ENCODE results near the gene DNM3. TPM values are rescaled to one million over a fixed set of nuclear protein-coding genes. Genes with fewer than 3 reads are reported as not detected.

Gene DNM3
- total and polyA plus RNA-seq, 2 experiments from 2014 or later = 5.2 to 12.2 TPM

- TF ChIP-seq REST (IDR thresholded peaks at IDR 0.05; ENCODE audit: unreplicated experiment) (no peak), CTCF (conservative IDR thresholded peaks at IDR 0.05; ENCODE audit: low read depth in 2 of 2) (no peak), EZH2phosphoT487 (IDR thresholded peaks at IDR 0.05; ENCODE audit: unreplicated experiment) (no peak), ZNF114 (CRISPR knock-in tag; IDR thresholded peaks at IDR 0.05) (no peak), STAT1 (IDR thresholded peaks at IDR 0.05; ENCODE audit: unreplicated experiment) (no peak), NANOG (IDR thresholded peaks at IDR 0.05; ENCODE audit: borderline replicate concordance) (no peak)
Measured at GRCh38 chr1:171943973-171944561, 102.8 kb downstream of the DNM3 start (continued).

GRCh38 chr1:171948511-171948910, 107.2 kb downstream of the DNM3 start:
- Mint-ChIP-seq H3K4me1 (peaks cover 41% of the 10 kb centered on the region), H3K27ac (no peak overlapping the region), H3K36me3 (ENCODE audit: low read depth) (peaks cover 16% of the 10 kb centered on the region; the same call in 2 of the 3 replicates), H3K27me3 (ENCODE audit: insufficient read depth, low read depth, poor library complexity) (peaks cover 2% of the 10 kb centered on the region), H3K4me3 (no peak overlapping the region), H3K9me3 (peaks cover 14% of the 10 kb centered on the region; the same call in 2 of the 3 replicates)
- H3K27ac ChIP-seq (ENCODE audit: low read depth) = peak overlapping the region; percentile 10; the same call in 1 of the 2 replicates
- H3K4me3 ChIP-seq = no peak overlapping the region
- no peak overlapping the region for H3K4me2 ChIP-seq
- no peak; the same call in 2 of the 3 replicates for ATAC-seq
- peaks cover 47% of the 10 kb centered on the region for H3K4me1 ChIP-seq (ENCODE audit: insufficient read depth)
- no peaks in the 10 kb centered on the region for H4K20me1 ChIP-seq (replicated peaks; ENCODE audit: insufficient read depth)
- H3K36me3 ChIP-seq (ENCODE audit: insufficient read depth) = no peaks in the 10 kb centered on the region
- H2AFZ ChIP-seq = no peak overlapping the region
- no peaks in the 10 kb centered on the region for H3K9me2 ChIP-seq (ENCODE audit: insufficient read depth)
- H3K27me3 ChIP-seq (ENCODE audit: insufficient read depth) = no peaks in the 10 kb centered on the region
- no peaks in the 10 kb centered on the region for H3F3A ChIP-seq (replicated peaks; ENCODE audit: low read depth)
- DNase-seq (ENCODE audit: low spot score) = peak; percentile 24
- no peaks in the 10 kb centered on the region for H3K79me2 ChIP-seq (replicated peaks; ENCODE audit: insufficient read depth)
- TF ChIP-seq ETS1 (IDR thresholded peaks at IDR 0.05) (no peak), EZH2 (IDR thresholded peaks at IDR 0.05; ENCODE audit: low read depth, unreplicated experiment) (no peak), CTCF (conservative IDR thresholded peaks at IDR 0.05; ENCODE audit: low read depth in 2 of 2) (no peak), STAT1 (IDR thresholded peaks at IDR 0.05; ENCODE audit: unreplicated experiment) (no peak), REST (IDR thresholded peaks at IDR 0.05; ENCODE audit: unreplicated experiment) (no peak)
